IMR-90 (cell line): ENCODE results near the gene ZDHHC22. TPM values are rescaled to one million over a fixed set of nuclear protein-coding genes. Genes with fewer than 3 reads are reported as not detected.

Experiments
- ATAC-seq: fragments of 200-7000 bp; cut with Tn5 transposase; 2 replicates; pipeline ENCODE4 v1.9.1; 2020; ENCODE audit warnings: low read depth, mild to moderate bottlenecking, moderate library complexity
- BruUV-seq: library from RNA; stranded (reverse); fragments of 400-500 nt; replicated peaks from 2 replicates; lab custom pipeline; 2021; lab: Mats Ljungman, UMichigan
- CTCF ChIA-PET: fragments of 300-600 bp; formaldehyde crosslinking; extraction: SDS; loops from one replicate; lab custom pipeline; 2021; ENCODE audit warnings: antibody characterized with exemption; lab: Yijun Ruan, JAX
- POLR2A ChIA-PET: fragments of 300-600 bp; sonication (Branson Sonifier 250); formaldehyde crosslinking; loops from one replicate; lab custom pipeline; 2022; ENCODE audit warnings: antibody characterized with exemption; ENCODE audit not compliant: unreplicated experiment; lab: Charles Lee
- DNase-seq: peaks from one replicate; pipeline ENCODE4 v3.0.0; 2013
- H2AFZ ChIP-seq: replicated peaks from 2 replicates; pipeline ENCODE3; 2013; ENCODE audit warnings: low read length, mild to moderate bottlenecking; ENCODE audit not compliant: poor library complexity
- H2AK5ac ChIP-seq: 2 replicates; pipeline ENCODE4 v1.6.1; 2013; ENCODE audit warnings: low read depth, low read length, inconsistent platforms
- H2AK9ac ChIP-seq: replicated peaks from 2 replicates; pipeline ENCODE3; 2013; ENCODE audit warnings: mild to moderate bottlenecking, low read depth, low read length, moderate library complexity; ENCODE audit not compliant: poor library complexity
- H2BK120ac ChIP-seq: 2 replicates; pipeline ENCODE4 v1.6.1; 2013; ENCODE audit warnings: low read depth, low read length, inconsistent platforms
- H2BK15ac ChIP-seq: 3 replicates; pipeline ENCODE4 v1.6.1; 2013; ENCODE audit warnings: low read depth, low read length, inconsistent platforms
- H2BK20ac ChIP-seq: 2 replicates; pipeline ENCODE4 v1.6.1; 2013; ENCODE audit warnings: low read depth, mild to moderate bottlenecking, inconsistent platforms, low read length, moderate library complexity
- H2BK5ac ChIP-seq: 2 replicates; pipeline ENCODE4 v1.6.1; 2013; ENCODE audit warnings: mild to moderate bottlenecking, low read depth, low read length, inconsistent platforms; ENCODE audit not compliant: poor library complexity, severe bottlenecking
- H3K14ac ChIP-seq: replicated peaks from 2 replicates; pipeline ENCODE4 v1.6.1; 2013; ENCODE audit warnings: low read depth, low read length, inconsistent platforms
- H3K18ac ChIP-seq: 2 replicates; pipeline ENCODE4 v1.6.1; 2013; ENCODE audit warnings: low read depth, low read length, control low read depth
- H3K23ac ChIP-seq: 2 replicates; pipeline ENCODE4 v1.6.1; 2013; ENCODE audit warnings: low read depth, low read length, inconsistent platforms
- H3K27ac ChIP-seq: 2 replicates; pipeline ENCODE4 v1.5.1; 2013; ENCODE audit warnings: mild to moderate bottlenecking, control low read depth, low read length; ENCODE audit not compliant: insufficient read depth
- H3K27me3 ChIP-seq: 2 replicates; pipeline ENCODE4 v1.6.1; 2013; ENCODE audit warnings: low read length; ENCODE audit not compliant: control insufficient read depth, insufficient read depth
- H3K36me3 ChIP-seq: 2 replicates; pipeline ENCODE4 v1.6.1; 2013; ENCODE audit warnings: low read length, mixed read lengths; ENCODE audit not compliant: control insufficient read depth, insufficient read depth
- H3K4ac ChIP-seq: 2 replicates; pipeline ENCODE4 v1.6.1; 2013; ENCODE audit warnings: low read depth, low read length, inconsistent platforms
- H3K4me1 ChIP-seq: 2 replicates; pipeline ENCODE4 v1.6.1; 2013; ENCODE audit warnings: low read length, mixed read lengths; ENCODE audit not compliant: control insufficient read depth, insufficient read depth
- H3K4me2 ChIP-seq: 2 replicates; pipeline ENCODE4 v1.6.1; 2013; ENCODE audit warnings: low read depth, mild to moderate bottlenecking, control low read depth, low read length, moderate library complexity
- H3K4me3 ChIP-seq: 2 replicates; pipeline ENCODE4 v1.5.1; 2013; ENCODE audit warnings: low read depth, mild to moderate bottlenecking, control low read depth, low read length, moderate library complexity; ENCODE audit not compliant: insufficient read depth
- H3K56ac ChIP-seq: 2 replicates; pipeline ENCODE4 v1.6.1; 2013; ENCODE audit warnings: low read length, inconsistent platforms; ENCODE audit not compliant: insufficient read depth; ENCODE audit errors: extremely low read depth
- H3K79me1 ChIP-seq, 2 experiments: 2 replicates each; pipeline ENCODE4 v1.6.1; 2013; ENCODE audit warnings: low read length in 2 of 2, inconsistent platforms in 1 of 2, low read depth in 1 of 2
- H3K9ac ChIP-seq: 2 replicates; pipeline ENCODE4 v1.6.1; 2013; ENCODE audit warnings: low read depth, low read length, control low read depth
- H3K9me1 ChIP-seq: 2 replicates; pipeline ENCODE4 v1.6.1; 2013; ENCODE audit warnings: low read length, inconsistent platforms; ENCODE audit not compliant: insufficient read depth
- H3K9me3 ChIP-seq: 2 replicates; pipeline ENCODE4 v1.6.1; 2013; ENCODE audit warnings: low read length; ENCODE audit not compliant: control insufficient read depth, insufficient read depth
- H4K20me1 ChIP-seq: 2 replicates; pipeline ENCODE4 v1.6.1; 2013; ENCODE audit warnings: low read length, inconsistent platforms; ENCODE audit not compliant: insufficient read depth
- H4K5ac ChIP-seq: 2 replicates; pipeline ENCODE4 v1.6.1; 2013; ENCODE audit warnings: mild to moderate bottlenecking, low read depth, low read length, control low read depth
- H4K8ac ChIP-seq, 2 experiments: 2 replicates each; pipeline ENCODE4 v1.6.1; 2013; ENCODE audit warnings: low read depth in 2 of 2, low read length in 2 of 2, control low read depth in 1 of 2, inconsistent platforms in 1 of 2
- H4K91ac ChIP-seq: 2 replicates; pipeline ENCODE4 v1.6.1; 2013; ENCODE audit warnings: low read depth, low read length, inconsistent platforms; ENCODE audit not compliant: insufficient read depth
- CEBPB ChIP-seq: IDR thresholded peaks from 2 replicates; pipeline ENCODE4 v1.6.1; 2012; ENCODE audit warnings: low read depth, low read length, improper control_type of control experiment
- CHD1 ChIP-seq: IDR thresholded peaks from 2 replicates; pipeline ENCODE4 v1.6.1; 2012; ENCODE audit warnings: low read depth, low read length, improper control_type of control experiment
- CTCF ChIP-seq: conservative IDR thresholded peaks from 2 replicates; pipeline ENCODE4 v1.5.1; 2012; ENCODE audit warnings: mild to moderate bottlenecking, low read depth, low read length, improper control_type of control experiment
- ELK1 ChIP-seq: fragments of 150-350 bp; IDR thresholded peaks from 2 replicates; pipeline ENCODE4 v1.6.1; 2016; ENCODE audit warnings: low read depth, mild to moderate bottlenecking, low read length, moderate library complexity, borderline replicate concordance
- FOS ChIP-seq: fragments of 150-350 bp; IDR thresholded peaks from 2 replicates; pipeline ENCODE4 v1.6.1; 2016; ENCODE audit warnings: low read depth, low read length
- NFE2L2 ChIP-seq: fragments of 150-350 bp; IDR thresholded peaks from 2 replicates; pipeline ENCODE4 v1.6.1; 2016; ENCODE audit warnings: low read depth, mild to moderate bottlenecking, low read length
- POLR2A ChIP-seq: IDR thresholded peaks from 2 replicates; pipeline ENCODE4 v1.6.1; 2012; ENCODE audit warnings: mild to moderate bottlenecking, low read depth, low read length
- RCOR1 ChIP-seq: IDR thresholded peaks from 2 replicates; pipeline ENCODE4 v1.6.1; 2012; ENCODE audit warnings: mild to moderate bottlenecking, low read length, improper control_type of control experiment; ENCODE audit not compliant: insufficient replicate concordance
- RFX5 ChIP-seq: IDR thresholded peaks from 2 replicates; pipeline ENCODE4 v1.8.0; 2012; ENCODE audit warnings: low read depth, mild to moderate bottlenecking, low read length, moderate library complexity
- USF2 ChIP-seq: fragments of 150-350 bp; IDR thresholded peaks from 2 replicates; pipeline ENCODE4 v1.6.1; 2017; ENCODE audit warnings: mild to moderate bottlenecking, antibody characterized with exemption, low read length, low read depth
- WGBS, 2 experiments: methylation state at CpG; one replicate each; pipeline versions ENCODE4 v1.1.5 to v1.1.7; 2013; ENCODE audit warnings: missing lambda C conversion rate in 2 of 2; ENCODE audit not compliant: insufficient read length in 1 of 2; ENCODE audit errors: extremely low coverage in 2 of 2; 5-methylcytosine and 5-hydroxymethylcytosine counted together
- dilution Hi-C: fragments of 300-500 bp; cut with HindIII; formaldehyde crosslinking; loops from one replicate; pipeline ENCODE4 v1.14.3; 2018; ENCODE audit warnings: low sequenced_read_pairs; ENCODE audit not compliant: unreplicated experiment
- in situ Hi-C: fragments of 300-500 bp; cut with MboI; formaldehyde crosslinking; loops from 3 replicates; pipeline ENCODE4 v1.14.3; 2019; ENCODE audit warnings: low sequenced_read_pairs, inconsistent platforms, mixed read lengths
- intact Hi-C: fragments of 100-400 bp; cut with micrococcal nuclease; formaldehyde crosslinking; loops from 2 replicates; pipeline ENCODE4 v1.10.0; 2022
- polyA plus RNA-seq, 3 experiments: library from polyadenylated mRNA; depleted of rRNA; stranded (reverse); fragments of >200 nt; gene quantifications; 2 replicates each; pipeline ENCODE4 v1.2.3, GENCODE V29; 2012; ENCODE audit warnings: low replicate concordance in 1 of 3
- total RNA-seq: library from RNA; depleted of rRNA; stranded (reverse); fragments of >200 nt; gene quantifications from 2 replicates; pipeline ENCODE4 v1.2.3, GENCODE V29; 2012

The ZDHHC22 gene
- total and polyA plus RNA-seq, 2 of the 4 experiments (the other 2 are of a cell fraction) = not detected

- H3K79me1 ChIP-seq = no peaks in the 10 kb centered on the region
- peak within 1 kb of the TSS; percentile 70 for H2AFZ ChIP-seq
- POLR2A ChIA-PET = no interaction called here
- H3K9me1 ChIP-seq = 0 out of 2 replicates have a peak, but pooled peaks cover 3% of the 10 kb centered on the region
- no peaks in the 10 kb centered on the region for H3K4me1 ChIP-seq
- dilution Hi-C loops (no loop called here), in situ Hi-C loops (no loop called here), intact Hi-C loops (no loop called here)
- H2AK9ac ChIP-seq = no peak within 1 kb of the TSS
- H3K27me3 ChIP-seq = peaks cover 37% of the 10 kb centered on the region
- H3K14ac ChIP-seq = no peak within 1 kb of the TSS
- no peak within 1 kb of the TSS for H2BK120ac ChIP-seq
- ATAC-seq = 0 out of 2 replicates have a peak, but pooled peaks have one; percentile 17
- H3K4ac ChIP-seq = no peak within 1 kb of the TSS
- TF ChIP-seq CTCF (no peak), ELK1 (no peak), USF2 (no peak), FOS (no peak), RFX5 (no peak), POLR2A (no peak), CEBPB (no peak), RCOR1 (no peak), NFE2L2 (no peak), CHD1 (no peak)
- no peak within 1 kb of the TSS for H2BK20ac ChIP-seq
- DNase-seq = no peak
- H3K4me3 ChIP-seq = no peak within 1 kb of the TSS
- H3K27ac ChIP-seq = no peak within 1 kb of the TSS
- H3K56ac ChIP-seq = no peak within 1 kb of the TSS
- no peak within 1 kb of the TSS for H2BK5ac ChIP-seq
- H3K23ac ChIP-seq = no peak within 1 kb of the TSS
- no peak within 1 kb of the TSS for H3K18ac ChIP-seq
- H2AK5ac ChIP-seq = no peak within 1 kb of the TSS
- no peak within 1 kb of the TSS for H3K9ac ChIP-seq
- no peak within 1 kb of the TSS; the same call in 1 of the 2 replicates for H3K4me2 ChIP-seq
- CTCF ChIA-PET = no interaction called here
- H4K8ac ChIP-seq = no peak within 1 kb of the TSS
- H2BK15ac ChIP-seq = no peak within 1 kb of the TSS
- H3K36me3 ChIP-seq = no peaks in the 10 kb centered on the region
- H3K9me3 ChIP-seq = no peaks in the 10 kb centered on the region
- BruUV-seq = no TSS peak
- no peak within 1 kb of the TSS for H4K91ac ChIP-seq
- WGBS, 2 experiments = 0% methylated on average over 1 of the region's 46 CpGs; no CpG with 5 or more reads in 1 of the 2 experiments
- H4K5ac ChIP-seq = no peak within 1 kb of the TSS
- H4K20me1 ChIP-seq = no peaks in the 10 kb centered on the region
These were observed 40.2 kb upstream of the ZDHHC22 start, which contains the start of gene TMEM63C for GRCh38 chr14:77181603-77182437. TSS of gene TMEM63C (plus strand) at chr14:77181798. CDS start at chr14:77218814, 37,016 bp downstream.
